SH-SY5Y (cell line): Measurements from ENCODE around the gene RANBP2.
A peak's percentile ranks its signal among the peaks of the same experiment; 100 is the strongest.

ENCODE experiments used
- GATA2 ChIP-seq: IDR thresholded peaks from 2 replicates; pipeline ENCODE4 v1.6.1; 2011; ENCODE audit warnings: mild to moderate bottlenecking, low read depth, low read length
- GATA3 ChIP-seq: IDR thresholded peaks from 2 replicates; pipeline ENCODE4 v1.6.1; 2011; ENCODE audit warnings: low read depth, mild to moderate bottlenecking, low read length, moderate library complexity

Gene RANBP2

DNA sequence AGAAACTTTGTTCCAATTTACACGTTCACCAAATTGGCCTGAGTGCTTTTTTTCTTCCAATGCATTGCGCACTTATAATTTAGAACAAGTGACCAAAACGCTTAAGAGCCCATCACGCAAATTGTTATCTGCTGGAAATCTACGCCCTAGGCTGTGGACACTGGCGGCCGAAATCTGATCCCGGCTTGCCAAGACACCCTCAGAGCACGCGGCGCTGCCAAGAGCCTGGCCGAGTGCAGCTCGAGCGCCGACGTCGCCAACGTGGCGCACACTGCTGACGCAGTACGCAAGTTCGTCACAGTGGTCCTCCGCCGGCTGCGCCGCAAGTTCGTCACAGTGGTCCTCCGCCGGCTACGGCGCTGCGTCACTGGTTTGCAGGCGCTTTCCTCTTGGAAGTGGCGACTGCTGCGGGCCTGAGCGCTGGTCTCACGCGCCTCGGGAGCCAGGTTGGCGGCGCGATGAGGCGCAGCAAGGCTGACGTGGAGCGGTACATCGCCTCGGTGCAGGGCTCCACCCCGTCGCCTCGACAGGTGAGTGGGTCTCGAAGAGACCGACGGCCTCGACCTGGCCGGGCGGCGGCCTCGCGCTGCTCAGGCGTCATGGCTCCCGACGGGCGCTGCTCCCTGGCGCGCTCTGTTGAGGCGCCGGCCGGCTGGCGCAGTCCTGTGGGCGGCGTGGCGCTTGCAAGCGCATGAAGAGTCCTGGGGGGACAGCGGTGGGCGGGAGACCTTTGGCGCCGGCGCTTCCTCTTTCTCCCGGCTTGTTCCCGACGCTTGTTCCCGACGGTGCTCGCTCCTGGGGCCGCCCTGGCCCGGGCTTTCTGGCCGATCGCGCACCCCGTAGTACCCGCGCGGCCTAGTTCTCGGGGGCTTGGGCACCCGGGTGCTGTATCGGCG, at the start of gene RANBP2:
TSS of gene RANBP2 (plus strand) at position 334 of the 896 bp plus-strand sequence. CDS start at position 459, 125 bp downstream.
- TF ChIP-seq GATA2 (peak; percentile 97), GATA3 (peak; percentile 76)

DNA sequence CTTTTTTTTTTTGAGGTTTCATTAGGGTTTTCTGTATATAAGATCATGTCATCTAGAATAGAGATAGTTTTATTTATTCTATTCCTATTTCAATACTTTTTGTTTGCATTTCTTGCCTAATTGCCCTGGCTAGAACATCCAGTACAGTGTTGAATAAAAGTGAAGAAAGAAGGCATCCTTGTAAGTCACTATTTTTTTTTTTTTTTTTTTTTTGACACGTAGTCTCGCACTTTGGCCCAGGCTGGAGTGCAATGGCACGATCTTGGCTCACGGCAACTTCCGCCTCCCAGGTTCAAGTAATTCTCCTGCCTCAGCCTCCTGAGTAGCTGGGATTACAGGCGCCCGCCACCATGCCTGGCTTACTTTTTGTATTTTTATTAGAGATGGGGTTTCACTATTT, 27.8 kb upstream of the RANBP2 start:
- TF ChIP-seq GATA2 (no peak), GATA3 (no peak)

- TF ChIP-seq GATA2 (peak; percentile 75), GATA3 (no peak)
Measured at GRCh38 chr2:108701208-108701607, 18.1 kb upstream of the RANBP2 start.

DNA sequence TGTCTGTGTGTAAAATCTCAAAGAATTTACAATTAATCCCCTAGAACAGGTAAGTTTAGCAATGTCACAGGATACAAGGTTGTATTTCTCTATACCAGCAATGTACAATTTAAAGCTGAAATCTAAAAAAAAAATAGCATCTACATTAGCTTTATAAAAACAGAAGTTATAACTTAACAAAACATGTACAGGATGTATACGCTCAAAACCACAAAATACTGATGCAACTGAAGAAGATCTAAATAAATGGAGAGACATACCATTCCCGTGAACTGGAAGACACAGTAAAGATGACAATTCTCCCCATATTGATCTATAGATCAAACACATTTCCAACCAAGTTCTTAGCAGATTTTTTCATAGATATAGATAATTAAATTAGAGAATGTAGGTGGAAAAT, 17.5 kb upstream of the RANBP2 start:
- TF ChIP-seq GATA3: no peak
- no peak for TF ChIP-seq GATA2

- TF ChIP-seq GATA3: no peak
- no peak for TF ChIP-seq GATA2
Measured at GRCh38 chr2:108704871-108705270, 14.4 kb upstream of the RANBP2 start.

- TF ChIP-seq GATA3: no peak
- TF ChIP-seq GATA2: no peak
Measured at GRCh38 chr2:108707300-108707699, 12.0 kb upstream of the RANBP2 start.

DNA sequence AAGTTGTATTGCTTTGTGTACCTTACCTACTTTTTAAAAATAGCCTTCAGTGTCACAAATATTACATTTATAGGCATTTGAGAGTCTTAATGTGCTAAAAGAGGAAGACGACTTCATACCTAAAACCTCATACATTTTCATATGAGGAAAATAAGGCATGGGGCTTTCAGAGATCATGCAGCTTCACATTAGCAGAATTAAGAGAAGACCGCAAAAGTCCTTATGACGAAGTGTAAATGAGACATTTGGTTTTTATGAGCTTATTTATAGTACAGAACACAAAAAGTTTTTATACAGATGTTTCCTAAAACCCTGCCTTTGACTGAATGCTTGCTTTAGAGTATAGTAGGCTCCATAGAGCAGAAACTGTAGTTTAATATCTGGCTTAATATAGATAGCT, 57.2 kb downstream of the RANBP2 start:
- TF ChIP-seq GATA2: no peak
- no peak for TF ChIP-seq GATA3

- no peak for TF ChIP-seq GATA3
- no peak for TF ChIP-seq GATA2
Measured at GRCh38 chr2:108778857-108779256, 59.6 kb downstream of the RANBP2 start.

DNA sequence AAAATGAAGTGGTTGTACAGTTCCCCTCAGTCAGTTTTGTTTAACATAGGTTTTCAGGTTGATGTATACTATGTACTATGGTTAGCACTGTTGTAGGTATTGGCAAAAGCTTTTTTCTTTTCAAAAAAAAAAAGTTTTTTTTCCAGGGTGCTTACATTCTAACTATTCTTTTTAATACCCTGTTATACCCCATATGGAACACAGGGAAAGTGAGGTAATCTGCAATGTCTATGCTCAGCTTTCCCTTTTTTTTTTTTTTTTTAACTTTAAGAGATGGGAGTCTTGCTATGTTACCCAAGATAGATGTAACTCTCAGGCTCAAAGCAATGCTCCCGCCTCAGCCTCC, 66.7 kb downstream of the RANBP2 start:
- no peak for TF ChIP-seq GATA2
- TF ChIP-seq GATA3: no peak

DNA sequence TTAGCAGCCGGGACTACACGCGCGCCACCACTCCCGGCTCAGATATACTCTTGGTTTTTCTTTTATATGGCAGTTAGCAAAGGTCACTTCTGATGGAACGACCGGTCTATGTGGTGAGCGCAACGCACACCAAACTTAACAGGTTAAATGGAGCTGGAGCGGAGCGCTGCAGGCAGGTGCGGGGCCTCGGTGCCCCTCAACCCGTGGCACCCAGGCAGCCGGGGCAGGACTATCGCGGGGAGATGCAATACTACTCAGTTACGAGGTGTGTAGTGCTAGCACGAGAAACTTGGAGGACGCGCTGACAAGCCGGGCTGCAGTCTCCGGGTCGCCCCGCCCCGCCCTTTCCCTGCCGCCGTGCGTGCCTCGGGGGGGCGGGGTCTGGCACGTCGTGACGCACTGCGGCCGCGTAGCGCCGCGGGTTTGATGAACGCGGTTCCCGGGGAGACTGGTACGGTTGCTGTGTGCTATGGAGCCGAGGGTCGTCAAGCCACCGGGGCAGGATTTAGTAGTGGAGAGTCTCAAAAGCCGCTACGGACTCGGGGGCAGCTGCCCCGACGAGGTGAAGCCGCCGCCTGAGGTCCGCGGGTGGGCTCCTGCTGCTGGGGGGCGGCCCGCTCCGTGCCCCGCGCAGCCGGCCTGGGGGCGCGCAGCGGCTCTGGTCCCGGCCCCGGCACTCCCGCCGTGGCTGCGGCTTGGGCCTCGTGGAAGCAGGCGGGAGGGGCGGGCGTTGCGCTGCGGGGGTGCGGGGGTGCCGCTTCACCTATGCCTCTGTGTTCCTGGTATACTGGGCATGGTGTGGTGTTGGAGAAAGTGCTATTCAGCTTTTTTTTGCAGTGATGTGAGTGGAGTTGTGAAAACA, 67.3 kb downstream of the RANBP2 start, which contains the start of gene CCDC138:
TSS of gene CCDC138 (plus strand) at position 418 of the 862 bp plus-strand sequence. CDS start at position 470, 52 bp downstream.
- TF ChIP-seq GATA2 (no peak), GATA3 (no peak)

GRCh38 chr2:108787216-108787541, 67.9 kb downstream of the RANBP2 start:
- TF ChIP-seq GATA2 (no peak), GATA3 (no peak)

DNA sequence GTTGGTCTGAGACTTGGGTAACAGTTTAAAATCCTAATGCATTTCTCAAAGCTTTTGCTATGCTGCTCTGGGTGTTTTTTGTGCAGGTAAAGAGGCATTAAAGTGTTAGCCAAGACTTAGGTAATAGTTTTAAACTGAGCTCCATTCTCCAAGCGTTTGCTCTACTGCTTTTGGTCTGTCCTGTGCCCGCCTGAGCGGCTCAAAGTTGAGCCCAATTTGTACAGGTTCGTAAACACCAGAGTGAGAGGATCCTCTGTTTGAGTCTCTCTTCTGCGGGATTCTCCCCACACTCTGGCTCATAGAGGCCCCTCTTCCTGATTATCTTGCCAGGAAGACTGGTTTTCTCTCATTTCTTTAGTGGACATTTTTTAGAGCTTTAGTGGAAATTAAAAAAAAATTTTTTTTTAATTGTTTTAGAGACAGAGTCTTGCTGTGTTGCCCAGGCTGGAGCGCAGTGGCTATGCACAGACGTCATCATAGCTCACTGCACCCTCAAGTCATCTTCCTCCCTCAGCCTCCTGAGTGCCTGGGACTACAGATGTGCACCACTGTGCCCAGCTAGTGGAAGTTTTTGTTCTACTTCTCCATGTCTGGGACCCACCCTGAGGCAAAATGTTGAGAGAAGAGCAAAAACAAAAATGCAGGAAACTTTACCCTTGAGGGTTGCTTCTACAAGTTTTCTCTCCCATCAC, 83.9 kb downstream of the RANBP2 start:
- no peak for TF ChIP-seq GATA2
- TF ChIP-seq GATA3: no peak

GRCh38 chr2:108805032-108805431, 85.8 kb downstream of the RANBP2 start:
- no peak for TF ChIP-seq GATA2
- TF ChIP-seq GATA3: no peak

- TF ChIP-seq GATA3 (no peak), GATA2 (no peak)
Measured at GRCh38 chr2:108805782-108806181, 86.5 kb downstream of the RANBP2 start.
